ENCODE measurements around the gene TIPARP.

TIPARP gene

GRCh38 chr3:156742401-156742800, 68.0 kb downstream of the TIPARP start:
- DNase-seq = no peak

DNA sequence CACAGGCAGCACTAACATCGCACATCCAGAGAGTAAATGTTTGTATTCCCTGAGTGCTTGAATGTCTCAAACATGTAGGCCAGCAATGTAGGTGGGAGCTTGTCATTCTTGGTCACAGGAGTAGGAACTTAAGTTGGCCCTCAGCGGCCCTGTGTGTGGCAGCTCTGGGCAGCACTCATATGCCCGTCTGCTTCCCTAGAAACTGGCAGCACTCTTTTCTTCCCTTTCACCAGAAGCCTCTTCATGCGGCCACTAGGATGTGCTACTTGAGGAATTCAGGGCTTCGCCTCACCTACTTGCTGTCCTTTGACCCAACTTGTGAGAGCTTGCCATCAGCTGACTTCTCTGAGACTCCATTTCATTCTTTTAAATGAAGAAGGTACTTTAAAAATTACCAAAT, 69.5 kb downstream of the TIPARP start:
- no peak for DNase-seq

- no peak for DNase-seq
Observed at GRCh38 chr3:156744631-156745030, 70.2 kb downstream of the TIPARP start.

- no peak for DNase-seq
Observed at GRCh38 chr3:156745766-156746165, 71.4 kb downstream of the TIPARP start.

GRCh38 chr3:156747046-156747445, 72.7 kb downstream of the TIPARP start:
- DNase-seq = no peak

DNA sequence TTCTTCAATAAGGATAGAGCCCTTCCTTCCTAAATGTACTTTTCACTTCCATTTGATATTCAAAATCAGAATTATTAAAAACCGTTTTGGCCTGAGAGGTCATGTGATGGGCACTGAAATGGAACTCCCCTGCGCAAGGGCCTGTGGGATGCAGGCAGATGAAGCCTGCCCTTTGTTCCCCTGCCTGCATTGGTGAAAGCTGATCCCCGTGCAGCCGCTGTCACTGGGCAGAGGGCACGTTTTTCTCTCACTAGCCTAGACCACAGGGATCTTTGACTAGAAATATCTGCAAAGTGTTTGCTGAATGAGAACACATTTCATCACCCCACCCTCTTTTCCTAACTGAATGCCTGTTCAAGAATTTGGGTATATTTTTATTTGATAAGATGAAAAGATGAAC, 74.9 kb downstream of the TIPARP start:
- DNase-seq = peak; percentile 49

DNA sequence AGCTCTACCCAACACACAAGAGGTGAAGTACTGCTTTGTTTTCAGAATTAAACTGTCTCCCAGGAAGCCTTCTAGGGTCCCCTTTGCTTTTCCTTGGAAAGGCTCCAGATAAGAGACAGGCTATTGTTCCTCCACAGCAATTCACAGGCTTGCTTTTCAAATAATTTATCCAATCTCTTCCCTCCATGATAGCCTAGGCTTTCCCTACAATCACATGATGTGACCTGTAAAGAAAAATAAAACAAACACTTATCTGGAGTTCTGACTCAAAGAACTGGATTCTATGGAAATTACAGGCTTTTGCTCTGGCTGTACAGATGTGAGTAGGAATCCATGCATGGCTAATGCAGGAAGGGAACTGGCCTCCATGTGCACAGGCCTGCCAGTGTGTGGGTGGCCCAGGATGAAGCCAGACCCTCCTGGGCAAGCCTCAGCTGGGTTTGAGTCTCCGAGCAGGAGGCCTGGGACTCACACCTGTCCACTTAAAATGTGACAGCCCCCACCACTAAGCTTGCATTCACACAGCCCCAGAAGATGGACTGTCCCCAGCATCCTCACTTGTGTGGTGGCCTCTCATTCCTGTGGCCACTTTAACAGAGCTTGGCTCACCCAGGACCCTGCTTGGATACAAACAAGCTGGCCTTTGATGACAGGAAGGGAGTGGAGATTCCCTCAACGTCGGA, 75.9 kb downstream of the TIPARP start:
- peak; percentile 50 for DNase-seq

GRCh38 chr3:156750874-156751245, 76.5 kb downstream of the TIPARP start:
- peak; percentile 70 for DNase-seq

DNA sequence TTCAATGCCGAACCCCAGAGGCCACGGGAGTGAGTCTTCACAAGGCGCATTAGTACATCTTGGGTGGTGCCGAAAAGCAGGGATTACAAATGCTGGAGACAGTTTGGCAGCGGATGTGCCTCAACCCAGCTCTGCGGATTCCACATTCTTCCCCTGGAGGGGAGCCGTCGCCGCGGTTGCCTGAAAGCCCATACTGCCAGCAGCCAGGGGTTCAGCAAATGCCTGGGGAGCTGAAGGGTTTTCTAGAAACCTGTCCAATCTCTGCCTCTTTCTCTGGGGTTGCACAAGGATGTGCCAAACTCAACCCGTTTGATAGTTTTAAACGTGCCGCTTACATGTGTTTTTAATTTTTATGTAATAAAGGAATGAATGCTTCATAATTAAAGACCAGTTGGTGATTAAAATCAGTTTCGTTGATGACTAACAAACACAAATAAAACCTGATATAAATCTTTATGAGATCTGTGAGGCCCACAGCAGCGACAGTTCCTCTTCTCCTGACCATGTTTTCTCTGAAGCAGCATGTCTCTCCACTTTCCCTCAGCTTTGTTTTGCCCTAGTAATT, 77.2 kb downstream of the TIPARP start:
- peak; percentile 97 for DNase-seq
